T-helper 2 cell treated with Interferon-gamma antibody and Interleukin-4, amounts not matched to agents 100 ng/mL and 5 ng/mL, for 36 hours (primary cell): ENCODE results near the gene TOMM40. TPM values are rescaled to one million over a fixed set of nuclear protein-coding genes. Genes with fewer than 3 reads are reported as not detected.
"Not testable (repeated sequence)": the region's sequence is repeated elsewhere in the genome, so short reads cannot be mapped to it uniquely, and the experiment has no call there.

ENCODE experiments used
- intact Hi-C: fragments of 100-400 bp; cut with micrococcal nuclease; formaldehyde crosslinking; loops from one replicate; pipeline ENCODE4 v1.15.1; 2023
- total RNA-seq: library from RNA; stranded (reverse); gene quantifications from 2 replicates; pipeline ENCODE4 v1.2.3, GENCODE V29; 2022

TOMM40 gene
- total RNA-seq, 1 donor from 2014 or later: 94.2 TPM

DNA sequence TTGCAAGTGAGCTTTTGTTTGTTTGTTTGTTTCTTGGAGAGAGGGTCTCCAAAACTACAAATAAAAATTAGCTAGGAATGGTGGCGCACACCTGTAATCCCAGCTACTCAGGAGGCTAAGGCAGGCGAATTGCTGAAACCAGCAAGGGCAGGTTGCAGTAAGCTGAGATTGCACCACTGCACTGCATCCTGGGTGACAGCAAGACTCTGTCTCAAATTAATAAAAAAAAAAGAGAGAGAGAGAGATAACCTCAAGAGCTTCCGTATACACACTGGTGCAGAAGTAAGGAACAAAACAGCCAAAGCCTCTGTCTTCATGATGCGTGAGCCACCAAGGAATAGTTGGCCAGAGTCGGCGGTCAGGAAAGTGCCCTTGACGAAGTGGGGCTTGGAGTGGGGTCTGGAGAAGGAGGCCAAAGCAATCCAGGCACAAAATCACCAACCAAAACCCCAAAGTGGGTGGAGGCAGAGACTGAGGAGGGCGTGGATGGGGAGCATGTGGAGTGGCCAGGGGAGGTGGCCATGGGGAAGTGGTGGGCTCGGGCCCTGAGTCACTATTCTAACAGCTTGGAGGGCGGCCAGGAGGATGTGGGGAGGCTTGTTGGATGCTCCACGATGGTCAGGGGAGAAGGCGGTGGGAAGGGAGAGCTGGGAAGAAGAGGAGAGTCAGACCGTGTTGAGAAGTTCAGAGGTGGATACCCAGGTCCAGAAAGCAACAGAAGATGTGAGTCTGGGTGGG, 21.2 kb upstream of the TOMM40 start:
- intact Hi-C loops: no loop called here

DNA sequence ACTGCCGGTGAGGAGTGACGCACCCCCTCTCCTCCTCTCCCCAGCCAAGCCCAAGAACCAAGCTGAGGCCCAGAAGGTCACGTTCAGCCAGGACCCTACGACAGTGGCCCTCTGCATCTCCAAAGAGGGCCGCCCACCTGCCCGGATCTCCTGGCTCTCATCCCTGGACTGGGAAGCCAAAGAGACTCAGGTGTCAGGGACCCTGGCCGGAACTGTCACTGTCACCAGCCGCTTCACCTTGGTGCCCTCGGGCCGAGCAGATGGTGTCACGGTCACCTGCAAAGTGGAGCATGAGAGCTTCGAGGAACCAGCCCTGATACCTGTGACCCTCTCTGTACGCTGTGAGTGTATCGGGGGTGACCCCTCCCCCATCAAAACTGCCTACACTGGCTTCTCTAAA, 19.2 kb upstream of the TOMM40 start:
- intact Hi-C loops: no loop called here

DNA sequence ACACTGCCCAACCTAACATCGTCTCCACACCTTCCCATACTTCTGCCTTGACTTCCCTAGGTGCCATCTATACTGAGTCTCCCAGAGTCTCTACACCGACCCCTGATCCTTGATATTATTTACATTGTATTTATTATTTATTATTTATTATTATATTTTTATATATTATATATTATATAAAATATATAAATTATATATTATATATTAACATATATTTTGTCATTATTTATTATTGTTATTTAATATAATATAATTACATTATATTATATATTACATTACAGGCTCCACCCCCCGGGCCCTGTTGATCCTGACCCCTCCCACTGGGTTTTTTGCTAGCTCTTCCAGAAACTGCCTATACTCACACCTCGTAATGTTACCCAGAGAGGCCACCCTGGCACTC, 18.4 kb upstream of the TOMM40 start:
- intact Hi-C loops: no loop called here

DNA sequence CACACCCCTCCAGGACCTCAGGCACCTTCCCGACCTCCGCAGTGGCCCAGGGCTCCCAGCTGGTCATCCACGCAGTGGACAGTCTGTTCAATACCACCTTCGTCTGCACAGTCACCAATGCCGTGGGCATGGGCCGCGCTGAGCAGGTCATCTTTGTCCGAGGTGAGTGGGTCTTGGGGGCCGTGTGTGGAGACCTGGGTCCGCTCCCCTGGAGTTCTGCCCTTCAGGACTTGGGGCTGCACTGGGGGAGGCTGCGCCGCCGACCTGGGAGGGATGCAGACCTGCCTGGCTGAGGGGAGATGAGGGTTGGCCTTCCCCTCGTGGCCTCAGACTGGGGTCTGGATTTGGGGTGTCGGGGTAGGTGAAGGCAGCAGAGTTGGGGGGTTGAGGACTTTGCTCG, 16.7 kb upstream of the TOMM40 start:
- intact Hi-C loops: no loop called here

DNA sequence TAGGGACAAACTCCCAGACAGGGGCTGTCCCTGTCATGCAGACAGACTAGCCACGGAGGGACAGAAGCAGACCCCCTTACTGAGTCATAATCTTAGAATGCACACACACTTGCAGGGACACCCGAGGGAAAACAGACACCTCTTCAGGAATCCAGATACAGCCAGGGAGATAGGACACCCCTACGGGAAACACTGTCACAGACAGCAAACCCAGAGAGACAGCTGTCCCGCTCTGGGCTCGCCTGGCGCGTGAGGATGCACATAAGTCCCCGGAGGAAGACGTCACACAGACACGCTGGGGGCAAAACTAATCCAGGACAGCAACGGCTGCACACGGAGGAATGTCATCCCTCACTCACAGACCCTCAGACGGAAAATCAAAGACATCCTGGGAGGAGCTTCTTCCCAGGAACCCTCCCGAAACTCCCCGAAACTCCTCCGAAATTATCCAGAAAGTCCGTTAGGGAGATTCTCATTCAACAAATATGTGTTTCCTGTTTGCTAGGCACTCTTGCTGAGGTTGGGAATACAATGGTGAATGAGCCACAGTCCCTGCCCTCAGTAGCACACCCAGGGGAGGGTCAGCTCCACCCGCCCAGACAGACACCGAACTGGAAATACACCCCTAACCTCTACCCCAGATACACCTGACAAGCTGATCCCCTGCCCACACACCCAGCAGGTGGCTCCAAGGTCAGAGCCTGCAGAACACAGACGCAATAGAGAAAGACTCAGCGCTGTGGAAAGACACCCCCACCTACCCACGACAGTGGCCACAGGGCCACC, 15.2 kb upstream of the TOMM40 start:
- intact Hi-C loops: no loop called here

DNA sequence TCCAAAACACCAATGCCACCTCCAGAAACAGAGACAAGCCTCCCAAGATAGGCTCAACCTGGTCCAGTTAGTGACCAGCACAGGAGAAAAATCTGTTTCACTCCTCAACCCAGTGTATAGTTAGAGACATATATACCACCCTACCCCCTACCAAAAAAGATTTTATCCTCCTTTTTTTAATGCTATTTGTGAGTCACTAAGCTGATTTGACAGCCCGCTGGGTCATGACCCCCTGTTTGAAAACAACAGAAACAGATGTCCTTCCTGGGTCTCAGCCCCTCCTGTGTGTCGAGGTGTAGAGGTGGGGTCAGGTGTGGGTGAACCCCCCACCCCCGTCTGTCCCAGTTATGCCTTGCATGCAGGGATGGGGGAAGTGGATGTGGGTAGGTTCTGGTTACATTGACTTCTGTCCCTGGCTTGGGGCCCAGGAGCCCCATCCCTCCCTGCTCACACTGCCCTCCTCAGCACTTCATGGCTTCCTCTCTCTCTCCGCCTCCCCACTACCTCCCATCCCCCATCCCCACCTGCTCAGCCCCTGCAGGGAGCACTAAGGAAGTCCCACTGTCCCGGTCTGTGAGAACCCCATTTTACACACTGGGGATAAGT, 14.0 kb upstream of the TOMM40 start:
- intact Hi-C loops: no loop called here

DNA sequence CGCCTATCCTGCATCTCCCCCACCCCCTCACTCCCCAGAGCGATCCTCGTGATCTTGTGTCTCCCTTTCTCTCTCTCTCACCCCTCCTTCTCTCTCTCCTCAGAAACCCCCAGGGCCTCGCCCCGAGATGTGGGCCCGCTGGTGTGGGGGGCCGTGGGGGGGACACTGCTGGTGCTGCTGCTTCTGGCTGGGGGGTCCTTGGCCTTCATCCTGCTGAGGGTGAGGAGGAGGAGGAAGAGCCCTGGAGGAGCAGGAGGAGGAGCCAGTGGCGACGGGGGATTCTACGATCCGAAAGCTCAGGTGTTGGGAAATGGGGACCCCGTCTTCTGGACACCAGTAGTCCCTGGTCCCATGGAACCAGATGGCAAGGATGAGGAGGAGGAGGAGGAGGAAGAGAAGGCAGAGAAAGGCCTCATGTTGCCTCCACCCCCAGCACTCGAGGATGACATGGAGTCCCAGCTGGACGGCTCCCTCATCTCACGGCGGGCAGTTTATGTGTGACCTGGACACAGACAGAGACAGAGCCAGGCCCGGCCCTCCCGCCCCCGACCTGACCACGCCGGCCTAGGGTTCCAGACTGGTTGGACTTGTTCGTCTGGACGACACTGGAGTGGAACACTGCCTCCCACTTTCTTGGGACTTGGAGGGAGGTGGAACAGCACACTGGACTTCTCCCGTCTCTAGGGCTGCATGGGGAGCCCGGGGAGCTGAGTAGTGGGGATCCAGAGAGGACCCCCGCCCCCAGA, 12.8 kb upstream of the TOMM40 start:
- intact Hi-C loops: no loop called here

DNA sequence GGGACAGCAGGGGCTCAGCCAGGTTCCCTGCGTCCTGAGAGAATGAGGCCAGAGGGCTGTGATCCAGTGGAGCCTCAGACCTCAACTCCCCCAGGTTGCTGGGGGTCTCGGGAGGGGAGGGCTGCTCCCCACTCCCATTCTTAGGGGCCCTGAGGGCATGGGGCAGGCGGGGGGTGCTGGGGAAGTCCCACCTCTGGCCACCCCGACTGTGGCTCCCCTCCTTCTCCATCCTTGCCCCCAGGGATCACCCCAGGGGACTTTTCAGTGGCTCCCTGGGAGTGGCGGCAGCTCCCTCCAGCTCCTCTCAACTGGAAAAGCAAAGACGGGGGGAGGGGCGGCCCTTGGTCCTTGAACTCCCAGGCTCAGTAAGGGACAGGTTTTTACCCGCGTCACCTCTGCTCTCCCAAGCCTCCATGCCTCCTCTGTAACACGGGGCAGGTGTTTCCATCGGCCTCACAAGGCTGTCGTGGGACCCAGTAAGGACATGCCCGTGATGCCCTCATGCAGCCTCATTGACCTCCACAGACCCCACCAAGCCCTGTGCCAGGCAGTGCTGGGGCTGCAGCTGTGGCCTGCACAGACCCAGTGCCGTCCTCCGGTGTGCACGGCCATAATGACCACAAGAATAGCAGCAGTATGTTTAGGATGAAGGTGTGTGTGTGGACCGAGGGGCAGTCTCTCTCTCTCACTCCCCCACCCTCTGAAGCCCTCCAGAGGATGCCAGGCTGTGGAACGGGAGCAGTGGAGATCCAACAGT, 11.6 kb upstream of the TOMM40 start:
- intact Hi-C loops: no loop called here

DNA sequence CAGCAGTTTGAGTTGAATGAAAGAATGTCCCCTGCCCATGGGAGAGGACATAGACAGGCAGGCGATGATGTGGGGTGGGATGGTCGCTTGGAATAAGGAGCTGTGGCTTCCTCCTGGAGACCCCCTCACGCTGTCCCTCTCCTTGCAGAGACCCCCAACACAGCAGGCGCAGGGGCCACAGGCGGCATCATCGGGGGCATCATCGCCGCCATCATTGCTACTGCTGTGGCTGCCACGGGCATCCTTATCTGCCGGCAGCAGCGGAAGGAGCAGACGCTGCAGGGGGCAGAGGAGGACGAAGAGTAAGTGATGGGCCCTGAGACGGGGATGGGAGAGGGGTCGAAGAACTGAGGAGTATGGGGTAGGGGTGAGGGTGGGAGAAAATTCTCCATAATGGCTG, 9.0 kb upstream of the TOMM40 start:
- intact Hi-C loops: no loop called here

DNA sequence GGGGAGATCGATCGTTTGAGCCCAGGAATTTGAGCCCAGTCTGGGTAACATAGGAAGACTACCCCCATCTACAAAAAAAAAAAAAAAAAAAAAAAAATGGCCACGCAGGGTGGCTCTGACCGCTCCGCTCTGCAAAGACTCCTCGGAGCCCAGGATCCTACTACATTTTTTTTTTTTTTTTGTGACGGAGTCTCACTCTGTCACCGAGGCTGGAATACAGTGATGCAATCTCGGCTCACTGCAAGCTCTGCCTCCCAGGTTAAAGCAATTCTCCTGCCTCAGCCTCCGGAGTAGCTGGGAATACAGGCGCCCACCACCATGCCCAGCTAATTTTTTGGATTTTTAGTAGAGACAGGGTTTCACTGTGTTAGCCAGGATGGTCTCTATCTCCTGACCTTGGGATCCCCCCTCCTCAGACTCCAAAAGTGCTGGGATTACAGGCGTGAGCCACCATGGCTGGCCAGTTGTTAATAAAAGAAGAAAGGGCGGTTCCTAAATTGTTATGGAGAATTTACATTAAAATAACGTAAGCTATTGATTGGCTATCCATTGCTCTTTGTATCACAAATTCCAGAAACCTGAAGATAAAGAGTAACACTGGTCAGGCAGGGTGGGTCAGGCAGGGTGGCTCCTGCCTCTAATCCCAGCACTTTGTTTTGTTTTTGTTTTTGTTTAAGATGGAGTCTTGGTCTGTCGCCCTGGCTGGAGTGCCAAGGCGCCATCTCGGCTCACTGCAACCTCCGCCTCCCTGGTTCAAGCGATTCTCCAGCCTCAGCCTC, 8.2 kb upstream of the TOMM40 start:
- intact Hi-C loops: not testable (repeated sequence)

DNA sequence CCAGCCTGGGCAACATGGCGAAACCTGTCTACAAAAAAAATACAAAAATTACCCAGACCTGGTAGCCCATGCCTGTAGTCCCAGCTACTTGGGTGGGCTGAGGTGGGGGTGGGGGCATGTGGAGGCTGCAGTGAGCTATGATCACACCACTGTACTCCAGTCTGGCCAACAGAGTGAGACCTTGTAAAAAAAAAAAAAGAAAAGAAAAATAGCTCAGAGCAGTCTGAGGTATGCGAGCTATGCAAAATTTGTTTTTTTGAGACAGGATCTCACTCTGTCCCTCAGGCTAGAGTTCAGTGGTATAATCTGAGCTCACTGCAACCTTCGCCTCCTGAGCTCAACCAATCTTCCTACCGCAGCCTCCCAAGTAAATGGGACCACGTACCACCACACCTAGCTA, 7.1 kb upstream of the TOMM40 start:
- intact Hi-C loops: no loop called here

DNA sequence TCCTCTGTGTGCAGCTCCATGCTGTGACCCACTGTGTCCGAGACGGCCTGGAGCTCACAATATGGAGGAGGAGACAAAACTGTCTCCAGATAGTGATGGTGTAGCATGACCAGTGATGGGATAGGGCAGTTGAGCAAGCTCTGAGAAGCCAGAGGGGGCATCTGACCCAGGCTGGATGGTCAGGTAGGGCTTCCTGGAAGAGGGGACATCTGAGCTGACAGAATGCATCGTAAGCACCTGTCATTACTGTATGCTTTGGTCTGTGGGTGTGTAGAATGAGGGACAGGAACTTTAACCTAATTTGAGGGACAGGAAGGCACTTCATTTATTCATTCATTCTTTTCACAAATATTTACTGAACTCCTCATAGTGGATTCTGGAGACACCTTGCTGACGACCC, 6.5 kb upstream of the TOMM40 start:
- intact Hi-C loops: no loop called here

DNA sequence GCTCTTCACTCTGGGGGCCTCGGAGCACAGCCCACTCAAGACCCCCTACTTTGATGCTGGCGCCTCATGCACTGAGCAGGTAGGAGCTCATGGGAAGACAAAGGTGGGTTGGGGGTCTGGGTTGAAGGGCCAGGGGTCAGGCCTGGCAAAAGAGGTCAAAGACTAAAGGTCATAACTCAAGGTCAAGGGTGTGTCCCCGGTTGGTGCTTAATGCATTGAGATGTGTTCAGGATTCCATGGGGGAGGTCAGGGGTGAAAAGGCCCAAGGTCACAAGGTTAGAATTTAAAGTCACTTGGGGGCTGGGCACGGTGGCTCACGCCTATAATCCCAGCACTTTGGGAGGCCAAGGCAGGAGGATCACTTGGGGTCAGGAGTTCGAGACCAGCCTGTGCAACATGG, 4.9 kb upstream of the TOMM40 start:
- intact Hi-C loops: no loop called here

DNA sequence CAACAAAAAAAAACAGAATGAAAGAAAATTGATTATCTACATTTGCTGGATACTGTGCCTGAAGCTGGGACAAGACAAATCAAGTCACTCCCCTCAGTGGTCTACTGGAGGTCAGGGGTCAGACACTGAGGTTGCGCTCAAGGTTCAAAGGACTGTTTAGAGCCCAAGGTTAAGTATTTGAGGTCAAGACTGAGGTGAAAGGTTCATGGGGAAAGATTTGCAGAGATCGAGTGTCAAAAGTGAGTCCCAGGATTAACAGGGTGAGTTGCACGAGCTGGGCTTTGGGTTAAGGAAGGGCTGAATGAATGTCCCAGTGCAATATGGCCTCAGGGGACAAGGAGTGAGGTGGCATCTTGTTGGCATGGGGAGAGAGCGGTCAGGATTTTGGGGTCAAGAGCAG, 3.4 kb upstream of the TOMM40 start:
- intact Hi-C loops: no loop called here

DNA sequence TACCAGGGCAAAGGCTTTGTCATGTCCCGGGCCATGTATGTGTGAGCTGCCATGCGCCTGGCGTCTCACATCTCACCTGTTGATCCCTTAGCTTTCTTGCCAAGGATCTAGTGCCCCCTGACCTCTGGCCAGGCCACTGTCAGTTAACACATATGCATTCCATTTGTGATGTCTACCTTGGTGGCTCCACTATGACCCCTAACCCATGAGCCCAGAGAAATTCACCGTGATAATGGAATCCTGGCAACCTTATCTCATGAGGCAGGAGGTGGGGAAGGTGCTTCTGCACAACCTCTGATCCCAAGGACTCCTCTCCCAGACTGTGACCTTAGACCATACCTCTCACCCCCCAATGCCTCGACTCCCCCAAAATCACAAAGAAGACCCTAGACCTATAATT, 2.7 kb upstream of the TOMM40 start:
- intact Hi-C loops: not testable (repeated sequence)

DNA sequence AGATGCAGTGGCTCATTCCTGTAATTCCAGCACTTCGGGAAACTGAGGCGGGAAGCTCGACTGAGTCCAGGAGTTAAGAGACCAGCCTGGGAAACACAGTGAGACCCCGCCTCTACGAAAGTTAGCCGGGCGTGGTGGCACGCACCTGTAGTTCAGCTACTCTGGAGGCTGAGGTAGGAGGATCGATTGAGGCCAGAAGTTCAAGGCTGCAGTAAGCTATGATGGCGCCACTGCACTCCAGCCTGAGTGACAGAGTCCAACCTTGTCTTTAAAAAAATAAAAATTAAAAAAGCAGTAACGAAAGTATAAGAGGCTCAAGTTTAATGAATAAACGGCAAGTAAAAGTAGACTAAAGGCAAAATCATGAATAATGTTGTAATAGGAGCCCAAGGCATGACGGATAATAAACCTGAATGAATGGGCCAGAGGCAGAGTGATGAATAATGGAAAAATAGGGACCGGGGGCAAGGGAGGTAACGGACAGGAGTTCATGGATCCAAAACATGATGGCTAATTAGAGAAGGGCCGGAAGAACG, 1.2 kb upstream of the TOMM40 start:
- intact Hi-C loops: loop anchor here (1.0 to 10.0 kb wide), 8 partner anchors 43 to 1135 kb away; partner anchors contain the start of genes BLOC1S3, CLASRP, CLPTM1 and NECTIN2

DNA sequence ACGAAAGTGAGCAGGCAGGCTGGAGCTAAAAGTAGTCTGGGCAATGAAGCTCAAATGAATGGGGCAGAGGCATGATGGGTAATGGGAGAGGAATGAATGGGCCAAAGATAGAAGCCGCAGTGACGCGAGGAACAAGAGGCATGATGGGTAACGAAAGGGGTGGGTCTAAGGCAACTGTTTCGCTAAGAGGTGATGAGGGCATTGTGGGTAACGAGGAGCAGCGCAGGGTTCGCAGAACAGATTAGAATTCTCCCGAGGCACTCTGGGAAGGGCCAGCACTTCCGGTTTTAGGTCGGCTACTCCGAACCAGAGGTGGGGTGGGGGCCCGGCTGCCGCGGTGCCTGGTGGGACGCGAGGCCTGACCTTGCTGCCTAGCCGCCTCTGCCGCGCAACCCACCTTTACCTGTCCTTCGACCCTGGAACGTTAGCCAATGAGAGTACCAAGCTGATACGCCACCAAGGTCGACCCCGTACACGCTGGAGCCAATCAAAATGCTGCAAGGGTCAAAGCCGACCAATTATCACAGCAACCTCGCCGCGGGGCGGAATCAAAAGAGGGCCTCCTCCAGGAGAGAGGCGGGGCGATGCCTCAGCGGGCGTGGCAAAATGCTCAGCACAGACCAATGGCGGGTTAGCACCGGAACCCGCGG, 563 bp upstream of the TOMM40 start:
- intact Hi-C loops: loop anchor here (1.0 to 10.0 kb wide), 8 partner anchors 44 to 1136 kb away; partner anchors contain the start of genes BLOC1S3, CLASRP, CLPTM1 and NECTIN2

DNA sequence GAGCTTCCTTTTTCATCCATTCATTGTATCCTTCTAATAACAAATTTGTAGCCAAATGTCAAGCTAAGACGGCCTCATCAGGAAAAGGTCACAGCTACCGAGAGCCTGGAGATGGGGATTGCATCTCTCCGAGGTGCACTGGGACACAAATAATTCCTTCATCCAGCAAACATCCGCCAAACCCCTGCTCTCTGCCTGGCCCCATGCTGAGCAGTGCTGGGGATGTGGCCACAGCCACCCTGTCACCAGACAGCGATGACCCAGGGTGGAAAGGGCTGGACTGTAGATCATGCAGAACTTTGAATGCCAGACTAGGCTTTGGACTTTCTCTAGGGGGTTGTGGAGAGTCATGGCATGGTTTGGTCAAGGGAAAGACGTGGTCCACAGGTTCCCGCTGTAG, 1.9 kb downstream of the TOMM40 start:
- intact Hi-C loops: loop anchor here (10.0 kb wide), 2 partner anchors 202 to 1138 kb away; partner anchors contain the start of genes PPP1R37 and SMG9
